ENCODE data around the gene ABCB6. TPM values are rescaled to one million over a fixed set of nuclear protein-coding genes. Genes with fewer than 3 reads are reported as not detected.

Gene ABCB6
- total RNA-seq, 2 experiments from 2014 or later, result 6.4 to 10.2 TPM

- Histone ChIP-seq H4K20me1 (ENCODE audit: insufficient read depth, low read length) (0 out of 2 replicates have a peak, but pooled peaks cover 10% of the 10 kb centered on the region), H3K79me2 (ENCODE audit: insufficient read depth, low read depth, low read length) (peaks cover 18% of the 10 kb centered on the region; the same call in 1 of the 2 replicates), H3K36me3 (ENCODE audit: insufficient read depth, low read length) (peaks cover 68% of the 10 kb centered on the region), H3K4me3 (ENCODE audit: low read depth, low read length, poor library complexity, severe bottlenecking) (no peak overlapping the region), H2AFZ (ENCODE audit: low read length) (no peak overlapping the region), H3K4me2 (ENCODE audit: low read length) (no peak overlapping the region), H3K27ac (ENCODE audit: low read depth, low read length, poor library complexity, severe bottlenecking) (no peak overlapping the region), H3K9me2 (ENCODE audit: insufficient read depth, low read length) (no peaks in the 10 kb centered on the region), H3K4me1 (ENCODE audit: insufficient read depth, low read length, poor library complexity, severe bottlenecking) (peaks cover 10% of the 10 kb centered on the region), H3K9me3 (ENCODE audit: low read length) (no peaks in the 10 kb centered on the region)
- no peak for TF ChIP-seq EZH2phosphoT487 (IDR thresholded peaks at IDR 0.05; ENCODE audit: borderline replicate concordance, low read depth, low read length)
- no peak for TF ChIP-seq CTCF (conservative IDR thresholded peaks at IDR 0.05; ENCODE audit: low read length)
- DNase-seq (ENCODE audit: low spot score), result no peak
- intact Hi-C loops (cut with micrococcal nuclease; ENCODE audit: unreplicated experiment), result no loop called here
- ChIA-PET CTCF (ENCODE audit: unreplicated experiment) (no interaction called here), POLR2A (interaction anchor here (1.3 kb wide), 1 partner anchor 23 kb away, joined by 3 read pairs; the partner anchor contains the start of gene ZFAND2B)
- TSS peak; percentile 19 for BruUV-seq (replicated peaks)
These were observed 35.5 kb downstream of the ABCB6 start for GRCh38 chr2:219183151-219183772.

GRCh38 chr2:219182331-219183150 is 36.2 kb downstream of the ABCB6 start:
- Histone ChIP-seq H3K4me2 (ENCODE audit: low read length) (no peak overlapping the region), H2AFZ (ENCODE audit: low read length) (no peak overlapping the region), H3K4me1 (ENCODE audit: insufficient read depth, low read length, poor library complexity, severe bottlenecking) (peaks cover 10% of the 10 kb centered on the region), H3K9me2 (ENCODE audit: insufficient read depth, low read length) (no peaks in the 10 kb centered on the region), H3K36me3 (ENCODE audit: insufficient read depth, low read length) (peaks cover 68% of the 10 kb centered on the region), H3K4me3 (ENCODE audit: low read depth, low read length, poor library complexity, severe bottlenecking) (no peak overlapping the region), H3K79me2 (ENCODE audit: insufficient read depth, low read depth, low read length) (peaks cover 18% of the 10 kb centered on the region; the same call in 1 of the 2 replicates), H3K9me3 (ENCODE audit: low read length) (no peaks in the 10 kb centered on the region), H3K27ac (ENCODE audit: low read depth, low read length, poor library complexity, severe bottlenecking) (no peak overlapping the region), H4K20me1 (ENCODE audit: insufficient read depth, low read length) (0 out of 2 replicates have a peak, but pooled peaks cover 10% of the 10 kb centered on the region)
- intact Hi-C loops (cut with micrococcal nuclease; ENCODE audit: unreplicated experiment), result no loop called here
- TF ChIP-seq EZH2phosphoT487 (IDR thresholded peaks at IDR 0.05; ENCODE audit: borderline replicate concordance, low read depth, low read length), result no peak
- no peak for TF ChIP-seq CTCF (conservative IDR thresholded peaks at IDR 0.05; ENCODE audit: low read length)
- POLR2A ChIA-PET, result interaction anchor here (0.6 to 1.3 kb wide), 4 partner anchors 15 to 33 kb away, joined by 3 read pairs; partner anchors contain the start of gene ZFAND2B
- CTCF ChIA-PET (ENCODE audit: unreplicated experiment), result no interaction called here
- BruUV-seq (replicated peaks), result no TSS peak
- no peak for DNase-seq (ENCODE audit: low spot score)

Measured in OCI-LY7 (cell line).